GM21529 (cell line): ENCODE measurements around the gene KIF3A.

ENCODE experiments used
- ATAC-seq: cut with Tn5 transposase; IDR thresholded peaks from one replicate; pipeline ENCODE4 v1.9.1; 2021; ENCODE audit not compliant: unreplicated experiment

KIF3A gene

DNA sequence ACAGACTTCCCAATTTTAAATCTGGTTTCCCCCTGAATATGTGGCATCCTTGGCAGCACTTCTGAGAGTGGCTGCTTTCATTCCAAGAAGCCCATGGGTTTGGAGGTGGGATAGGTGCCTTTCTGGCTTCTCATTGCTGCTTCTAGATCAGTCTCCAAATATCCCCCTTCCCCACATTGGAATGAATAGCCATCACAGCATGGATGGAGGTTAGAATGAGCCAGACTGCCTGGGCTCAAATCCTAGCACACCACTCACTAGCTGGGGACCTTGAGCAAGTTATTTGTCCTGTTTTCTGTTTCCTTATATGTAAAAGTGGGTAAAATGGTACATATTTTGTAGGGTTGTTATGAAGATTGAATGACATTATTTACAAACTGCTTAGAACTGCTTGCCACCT lies 93.2 kb downstream of the KIF3A start:
- ATAC-seq: no peak
